Keratinocyte (primary cell): Measurements from ENCODE around the gene FAM124A. TPM values are rescaled to one million over a fixed set of nuclear protein-coding genes. Genes with fewer than 3 reads are reported as not detected.

Experiments
- DNase-seq: peaks from one replicate; pipeline ENCODE4 v3.0.0-alpha.2; 2011; ENCODE audit warnings: low read depth, missing footprints, low spot score
- FAIRE-seq: peaks from 2 replicates; lab custom pipeline; 2011; peaks lifted over from hg19 to GRCh38; lab: Jason Lieb, UNC
- H2AFZ ChIP-seq: 2 replicates; pipeline ENCODE4 v1.6.0; 2012; ENCODE audit warnings: low read length, control low read depth, inconsistent platforms; ENCODE audit not compliant: control insufficient read depth
- H3K27ac ChIP-seq: 2 replicates; pipeline ENCODE4 v1.5.1; 2011; ENCODE audit warnings: low read length; ENCODE audit not compliant: control insufficient read depth, insufficient read depth
- H3K27me3 ChIP-seq: 3 replicates; pipeline ENCODE4 v1.6.0; 2011; ENCODE audit warnings: low read length; ENCODE audit not compliant: control insufficient read depth, insufficient read depth; ENCODE audit errors: extremely low read depth
- H3K36me3 ChIP-seq, 2 experiments: 2 replicates in 1 of 2; 3 replicates in 1 of 2; pipeline ENCODE4 v1.5.1; 2011; ENCODE audit warnings: low read length in 2 of 2, mild to moderate bottlenecking in 1 of 2; ENCODE audit not compliant: control insufficient read depth in 2 of 2, insufficient read depth in 2 of 2; ENCODE audit errors: extremely low read depth in 1 of 2
- H3K4me1 ChIP-seq: 3 replicates; pipeline ENCODE4 v1.5.1; 2011; ENCODE audit warnings: low read length; ENCODE audit not compliant: control insufficient read depth, insufficient read depth; ENCODE audit errors: extremely low read depth
- H3K4me2 ChIP-seq: 3 replicates; pipeline ENCODE4 v1.6.0; 2011; ENCODE audit warnings: low read depth, low read length; ENCODE audit not compliant: control insufficient read depth, insufficient read depth; ENCODE audit errors: extremely low read depth
- H3K4me3 ChIP-seq, 3 experiments: fragments of 200-600 bp in 1 of 3; sonication (generic) in 1 of 3; 2 replicates in 2 of 3; 3 replicates in 1 of 3; pipeline ENCODE4 v1.5.1; 2011 to 2016; ENCODE audit warnings: low read length in 3 of 3, mild to moderate bottlenecking in 3 of 3, control low read depth in 2 of 3, inconsistent platforms in 1 of 3, low read depth in 1 of 3, mixed read lengths in 1 of 3, mixed run types in 1 of 3, moderate library complexity in 1 of 3; ENCODE audit not compliant: control insufficient read depth in 2 of 3, insufficient read depth in 2 of 3; ENCODE audit errors: extremely low read depth in 1 of 3
- H3K79me2 ChIP-seq: 2 replicates; pipeline ENCODE4 v1.6.0; 2012; ENCODE audit warnings: low read length; ENCODE audit not compliant: control insufficient read depth, insufficient read depth
- H3K9ac ChIP-seq: 3 replicates; pipeline ENCODE4 v1.6.0; 2011; ENCODE audit warnings: low read length; ENCODE audit not compliant: control insufficient read depth, insufficient read depth; ENCODE audit errors: extremely low read depth
- H3K9me1 ChIP-seq: 3 replicates; pipeline ENCODE4 v1.6.0; 2011; ENCODE audit warnings: low read length; ENCODE audit not compliant: control insufficient read depth, insufficient read depth; ENCODE audit errors: extremely low read depth
- H3K9me3 ChIP-seq: 2 replicates; pipeline ENCODE4 v1.5.1; 2012; ENCODE audit warnings: low read depth, low read length; ENCODE audit not compliant: control insufficient read depth
- H4K20me1 ChIP-seq: 3 replicates; pipeline ENCODE4 v1.6.0; 2011; ENCODE audit warnings: low read length; ENCODE audit not compliant: control insufficient read depth, insufficient read depth; ENCODE audit errors: extremely low read depth
- CTCF ChIP-seq, 3 experiments: IDR thresholded peaks in 1 of 3; conservative IDR thresholded peaks in 1 of 3; optimal IDR thresholded peaks in 1 of 3; 2 replicates in 2 of 3; 3 replicates in 1 of 3; pipeline versions ENCODE3 to v1.5.1; 2011; ENCODE audit warnings: low read length in 3 of 3, mild to moderate bottlenecking in 3 of 3, moderate library complexity in 2 of 3, control low read depth in 1 of 3, inconsistent platforms in 1 of 3; ENCODE audit not compliant: insufficient read depth in 2 of 3; ENCODE audit errors: extremely low read depth in 1 of 3
- EZH2 ChIP-seq: IDR thresholded peaks from one replicate; pipeline ENCODE4 v1.6.1; 2012; ENCODE audit warnings: inconsistent platforms, mild to moderate bottlenecking, low read length, moderate library complexity
- dilution Hi-C: fragments of 300-500 bp; cut with MboI; formaldehyde crosslinking; loops from one replicate; pipeline ENCODE4 v1.7.0; 2020; ENCODE audit warnings: low sequenced_read_pairs; ENCODE audit not compliant: extremely low pct_ligation_motif_present
- polyA plus RNA-seq, 5 experiments: library from polyadenylated mRNA; depleted of rRNA in 3 of 5; stranded (reverse) in 3 of 5; stranded (forward) in 1 of 5; unstranded in 1 of 5; fragments of >200 nt; gene quantifications; 1 replicate in 1 of 5; 2 replicates in 3 of 5; 3 replicates in 1 of 5; pipeline versions ENCODE4 v1.2.1 to v1.2.3, GENCODE V29; 2011 to 2012; ENCODE audit warnings: missing spikeins in 2 of 5, low read depth in 1 of 5, low replicate concordance in 1 of 5

FAM124A gene
- polyA plus RNA-seq, 1 donor (not counting 4 experiments of a cell fraction or from before 2014, with no cell fraction given): 0.05 TPM

- Histone ChIP-seq H3K36me3 (no peaks in the 10 kb centered on the region), H3K4me3 (no peak overlapping the region), H3K9me1 (no peaks in the 10 kb centered on the region), H3K79me2 (no peaks in the 10 kb centered on the region), H4K20me1 (no peaks in the 10 kb centered on the region), H3K27ac (no peak overlapping the region), H3K4me2 (no peak overlapping the region), H2AFZ (no peak overlapping the region), H3K9ac (no peak overlapping the region), H3K9me3 (no peaks in the 10 kb centered on the region), H3K4me1 (no peaks in the 10 kb centered on the region), H3K27me3 (peaks cover 51% of the 10 kb centered on the region)
- FAIRE-seq: no peak
- dilution Hi-C loops: no loop called here
- DNase-seq: no peak
- TF ChIP-seq EZH2: no peak
Observed at GRCh38 chr13:51229101-51229719, 7.0 kb downstream of the FAM124A start.

GRCh38 chr13:51229731-51230130, 7.5 kb downstream of the FAM124A start:
- Histone ChIP-seq H4K20me1 (no peaks in the 10 kb centered on the region), H3K27me3 (peaks cover 51% of the 10 kb centered on the region), H3K9me3 (no peaks in the 10 kb centered on the region), H3K27ac (no peak overlapping the region), H3K9ac (no peak overlapping the region), H3K4me1 (no peaks in the 10 kb centered on the region), H3K4me2 (no peak overlapping the region), H3K36me3 (no peaks in the 10 kb centered on the region), H3K9me1 (no peaks in the 10 kb centered on the region), H3K79me2 (no peaks in the 10 kb centered on the region), H2AFZ (no peak overlapping the region), H3K4me3 (no peak overlapping the region)
- dilution Hi-C loops: no loop called here
- no peak for DNase-seq
- no peak for FAIRE-seq
- TF ChIP-seq EZH2 (no peak), CTCF (optimal IDR thresholded peaks at IDR 0.05 in 1 of 3, IDR thresholded peaks at IDR 0.05 in 1 of 3, conservative IDR thresholded peaks at IDR 0.05 in 1 of 3; ENCODE audit: extremely low read depth in 1 of 3, insufficient read depth in 2 of 3, low read length in 3 of 3) (no peak)
